Colon (tissue), 2 donors: ENCODE results near the gene FBXO42.
"Not testable (repeated sequence)": the region's sequence is repeated elsewhere in the genome, so short reads cannot be mapped to it uniquely, and the experiment has no call there.

ENCODE experiments used
- FAIRE-seq: peaks from 2 replicates; lab custom pipeline; 2012; peaks lifted over from hg19 to GRCh38; lab: Jason Lieb, UNC
- donor health status: control.
- donor health status: control.

Gene FBXO42

DNA sequence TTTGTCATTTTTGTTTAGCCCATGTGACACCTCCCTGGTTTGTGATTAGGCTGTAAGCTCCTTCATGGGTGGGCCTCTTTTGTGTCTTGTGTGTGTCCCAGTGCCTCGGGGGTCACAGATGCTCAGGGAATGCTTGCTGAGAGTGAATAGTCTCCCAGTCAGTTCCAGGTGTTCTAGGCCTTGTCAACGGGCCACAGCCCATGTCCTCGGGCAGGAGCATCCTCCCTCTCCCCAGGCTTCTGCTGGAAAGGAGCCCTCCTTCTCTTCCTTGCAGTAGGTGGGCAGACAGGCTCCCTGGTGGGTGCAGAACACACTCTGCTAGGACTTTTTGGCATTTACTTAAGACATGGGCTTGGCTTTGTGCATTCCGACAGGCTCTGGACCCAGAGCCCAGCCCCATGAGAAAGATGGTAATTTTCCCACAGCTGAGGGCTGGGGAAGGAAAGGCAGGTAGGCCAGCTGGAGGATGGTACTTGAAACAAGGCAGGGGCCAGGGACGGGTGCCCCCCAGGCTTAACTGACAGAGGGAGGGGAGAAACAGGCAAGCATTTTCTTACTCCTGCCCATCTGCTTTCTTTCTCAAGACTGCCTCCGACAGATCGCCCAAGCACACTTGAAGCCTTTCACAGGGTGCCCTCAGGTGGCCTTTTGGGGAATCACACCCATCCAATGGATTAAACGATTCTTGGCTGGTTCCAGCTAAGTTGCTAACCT is 108.2 kb downstream of the FBXO42 start:
- no peak for FAIRE-seq

DNA sequence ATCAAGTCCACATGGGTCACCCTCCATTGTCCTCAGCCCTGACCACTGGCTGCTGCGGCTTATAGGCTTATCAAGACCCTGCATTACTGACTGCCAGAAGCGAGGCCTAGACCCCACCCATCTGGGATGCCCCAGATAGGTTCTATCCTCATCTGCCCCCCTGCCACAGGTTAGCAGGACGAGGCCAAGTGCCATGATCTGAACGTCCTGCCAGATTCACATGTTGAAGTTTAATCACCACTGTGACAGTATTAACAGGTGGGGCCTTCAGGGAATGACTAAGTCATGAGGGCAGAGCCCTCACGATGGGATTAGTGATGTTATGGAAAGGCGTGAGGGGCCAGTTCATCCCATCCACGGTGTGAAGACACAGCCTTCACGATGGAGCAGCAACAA is 109.1 kb downstream of the FBXO42 start:
- no peak for FAIRE-seq

DNA sequence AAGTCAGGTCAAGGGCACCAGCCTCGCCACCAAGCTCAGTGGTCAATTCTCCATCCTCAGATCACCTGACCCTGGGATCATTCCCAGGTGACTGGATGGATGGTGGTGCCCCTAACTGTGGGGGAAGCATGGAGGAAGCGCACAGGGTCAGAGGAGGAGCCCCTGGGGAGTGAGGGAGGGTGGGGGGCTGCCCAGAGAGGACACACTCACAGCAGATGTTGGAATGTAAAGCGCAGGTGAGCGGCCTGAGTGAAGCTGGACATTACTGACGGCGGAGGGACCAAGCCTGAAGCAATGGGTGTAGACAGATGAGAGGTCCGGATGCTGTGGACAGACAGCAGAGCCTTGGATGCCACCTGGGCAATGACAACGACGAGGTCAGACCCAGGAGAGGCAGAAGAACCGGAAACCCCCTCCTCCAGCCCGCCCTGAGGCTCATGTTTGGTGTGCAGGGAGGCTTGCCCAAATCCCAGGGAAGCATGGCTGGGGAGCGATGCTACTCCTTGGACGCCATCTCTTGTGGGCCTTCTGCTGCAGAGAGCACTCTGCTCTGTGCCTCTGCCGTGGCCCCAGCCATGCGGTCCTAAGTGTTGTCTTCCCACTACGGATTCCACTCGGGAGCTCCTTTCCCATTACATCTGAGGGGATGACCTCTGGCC is 109.6 kb downstream of the FBXO42 start:
- no peak for FAIRE-seq

DNA sequence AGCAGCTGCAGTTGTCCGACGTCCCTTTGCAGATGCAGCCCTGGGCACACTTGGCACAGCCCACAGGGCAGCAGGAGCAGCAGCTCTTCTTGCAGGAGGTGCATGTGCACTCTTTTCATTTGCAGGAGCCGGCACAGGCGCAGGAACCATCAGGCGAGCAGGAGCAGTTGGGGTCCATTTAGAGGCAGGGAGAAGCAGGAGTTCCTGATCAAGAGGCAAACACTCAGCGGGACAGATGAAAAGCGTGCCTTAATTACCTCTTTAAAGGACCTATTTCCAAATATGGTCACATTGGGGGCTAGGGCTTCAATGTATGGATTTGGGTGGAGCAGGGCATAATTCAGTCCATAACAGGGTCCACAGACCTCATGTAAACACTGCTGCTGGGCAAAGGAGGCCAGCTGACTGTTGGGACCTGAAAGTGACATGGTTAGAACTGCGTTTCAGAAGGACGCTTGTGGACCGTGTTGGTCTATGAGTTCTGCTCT is 111.0 kb downstream of the FBXO42 start:
- FAIRE-seq: no peak

DNA sequence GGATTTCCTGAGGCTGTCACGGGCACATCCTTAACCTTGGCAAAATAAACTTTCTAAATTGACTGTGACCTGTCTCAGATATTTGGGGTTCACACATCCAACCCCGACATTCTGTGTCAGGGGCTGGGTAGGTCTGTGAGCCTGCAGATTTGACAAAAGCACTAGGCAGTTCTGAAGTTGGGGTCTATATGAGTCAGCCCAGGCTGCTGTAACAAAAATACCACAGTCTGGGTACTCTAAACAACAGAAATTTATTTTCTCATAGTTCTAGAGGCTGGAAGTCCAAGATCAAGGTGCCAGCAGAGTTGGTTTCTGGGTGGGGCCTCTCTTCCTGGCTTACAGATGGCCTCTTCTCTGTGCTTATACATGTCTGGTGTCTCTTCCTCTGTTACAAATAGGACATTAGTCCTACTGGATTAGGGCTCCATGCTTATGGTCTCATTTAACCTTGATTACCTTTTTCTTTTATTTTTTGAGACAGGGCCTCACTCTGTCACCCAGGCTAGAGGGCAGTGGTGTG is 112.2 kb downstream of the FBXO42 start:
- FAIRE-seq: no peak

DNA sequence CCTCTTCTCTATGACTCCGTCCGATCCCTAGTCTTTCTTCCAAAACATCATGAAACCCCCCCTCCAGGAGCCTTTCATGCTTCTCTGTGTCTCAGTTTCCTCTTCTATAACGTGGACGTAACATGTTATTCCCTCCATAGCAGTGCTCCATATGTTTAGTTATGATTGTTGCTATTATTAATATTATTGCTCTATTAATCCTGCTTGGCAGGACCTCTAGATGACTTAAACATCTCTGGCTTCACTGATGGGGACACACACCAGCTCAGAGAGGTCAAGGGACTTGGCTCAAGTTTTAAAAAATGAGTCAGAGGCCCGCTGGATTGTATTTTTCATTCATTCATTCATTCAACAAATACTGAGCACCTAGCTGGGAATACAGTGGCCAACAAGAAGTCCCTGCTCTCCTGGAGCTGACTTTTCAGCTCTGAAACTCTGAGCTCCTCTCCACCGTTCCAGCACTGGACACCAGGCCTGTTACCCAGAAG is 114.9 kb downstream of the FBXO42 start:
- FAIRE-seq: no peak

DNA sequence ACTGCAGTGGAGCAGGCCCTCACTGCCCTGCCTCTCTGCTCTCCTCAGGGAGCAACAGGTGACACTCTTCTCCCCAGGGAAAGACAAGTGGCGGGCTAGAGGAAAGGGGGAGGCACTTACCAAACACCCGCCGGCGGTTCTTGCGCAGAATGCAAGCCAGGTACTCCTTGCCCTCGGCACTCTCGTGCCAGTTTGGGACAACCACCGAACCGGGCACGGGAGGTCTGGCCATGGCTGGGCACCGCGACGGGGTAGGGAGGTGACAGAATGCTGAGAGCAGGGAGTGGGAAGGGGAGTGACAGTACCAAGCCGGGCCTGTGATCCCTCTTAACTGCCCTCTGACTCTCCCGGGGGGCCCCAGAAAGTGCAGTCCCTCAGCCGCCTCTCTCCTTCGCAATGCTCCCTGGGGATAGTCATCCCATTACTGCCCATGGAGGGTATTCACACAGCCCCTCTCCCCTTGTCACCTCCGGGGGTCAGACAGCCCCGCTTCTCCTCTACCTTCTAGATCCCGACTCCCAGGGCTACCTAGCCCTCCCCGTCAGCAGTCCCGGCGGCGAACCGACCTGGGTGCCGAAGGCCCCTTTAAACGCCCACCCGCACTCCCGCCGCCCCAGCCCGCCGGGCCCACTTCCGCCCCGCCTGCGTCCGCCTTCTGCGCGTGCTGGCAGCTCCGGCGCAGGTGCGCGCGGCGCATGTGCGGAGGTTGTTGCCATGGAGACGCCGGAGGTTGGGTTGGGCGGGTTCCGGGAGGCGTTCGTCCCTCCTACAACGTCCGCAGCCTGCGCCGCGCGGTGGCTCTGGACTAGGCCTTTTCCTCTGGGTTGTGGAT is 115.6 kb downstream of the FBXO42 start, which contains the start of gene CPLANE2:
Gene CPLANE2 (minus strand): TSS at position 673 of the 832 bp plus-strand sequence. CDS start 441 bp downstream, at position 232.
- no peak for FAIRE-seq

DNA sequence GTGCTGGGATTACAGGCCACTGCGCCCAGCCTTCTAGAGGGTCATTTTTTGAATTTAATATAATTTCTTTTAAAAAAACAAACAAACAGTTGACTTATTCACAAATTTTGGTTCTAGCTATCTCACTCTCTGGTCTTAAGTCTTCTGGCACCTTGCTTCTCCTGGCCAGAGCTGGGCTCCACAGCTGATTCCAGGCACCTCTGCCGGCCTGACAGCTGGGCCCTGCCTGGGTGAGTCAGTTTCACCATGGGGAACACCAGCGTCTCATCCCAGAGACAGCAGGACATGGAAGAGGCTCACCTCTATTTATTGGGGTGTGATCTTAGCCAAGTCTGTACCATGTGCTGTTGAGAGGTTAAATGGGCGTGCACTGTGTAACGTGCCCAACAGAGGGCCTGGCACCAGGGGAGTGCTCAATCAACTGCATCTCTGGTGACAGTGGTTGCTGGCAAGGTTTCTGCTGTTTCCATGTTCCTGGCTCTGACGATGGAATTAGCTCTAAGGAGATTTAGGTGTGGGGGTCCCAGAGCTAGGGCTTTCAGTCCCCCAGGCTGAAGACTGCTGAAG is 116.3 kb downstream of the FBXO42 start:
- FAIRE-seq: no peak

DNA sequence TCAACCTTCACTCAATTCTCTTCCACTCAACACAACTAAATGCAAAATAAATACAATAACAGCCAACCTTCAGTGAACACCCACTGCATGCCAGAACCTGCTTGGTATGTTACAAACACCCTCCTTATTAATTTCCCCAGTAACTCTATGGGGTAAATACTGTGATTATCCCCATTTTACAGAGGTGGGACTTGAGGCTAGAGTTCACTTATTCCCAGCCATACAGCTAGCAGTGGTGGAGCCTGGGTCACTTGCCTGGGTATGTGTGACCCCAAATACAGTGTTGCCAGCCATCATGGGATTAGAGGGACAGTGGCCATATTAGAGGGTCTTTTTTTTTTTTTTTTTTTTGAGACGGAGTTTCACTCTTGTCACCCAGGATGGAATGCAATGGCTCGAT is 116.9 kb downstream of the FBXO42 start:
- no peak for FAIRE-seq

DNA sequence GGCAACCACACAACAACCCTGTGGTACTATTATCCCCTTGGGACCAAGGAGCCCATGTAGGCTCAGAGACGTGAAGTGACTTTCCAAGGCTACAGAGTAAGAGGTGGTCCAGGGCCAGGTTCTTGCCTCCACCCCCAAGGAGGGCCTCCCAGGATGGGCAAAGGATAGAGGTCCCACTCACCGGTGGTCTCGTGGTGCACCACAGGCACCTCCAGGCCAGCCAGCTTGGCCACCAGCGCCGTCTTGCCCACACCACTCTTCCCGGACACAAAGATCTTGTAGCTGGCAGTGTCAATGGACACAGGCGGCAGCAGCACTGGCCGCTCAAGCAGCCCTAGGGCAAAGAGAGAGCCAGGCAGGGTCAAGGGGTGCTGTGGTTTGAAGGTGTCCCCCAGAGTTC is 118.8 kb downstream of the FBXO42 start:
- no peak for FAIRE-seq

DNA sequence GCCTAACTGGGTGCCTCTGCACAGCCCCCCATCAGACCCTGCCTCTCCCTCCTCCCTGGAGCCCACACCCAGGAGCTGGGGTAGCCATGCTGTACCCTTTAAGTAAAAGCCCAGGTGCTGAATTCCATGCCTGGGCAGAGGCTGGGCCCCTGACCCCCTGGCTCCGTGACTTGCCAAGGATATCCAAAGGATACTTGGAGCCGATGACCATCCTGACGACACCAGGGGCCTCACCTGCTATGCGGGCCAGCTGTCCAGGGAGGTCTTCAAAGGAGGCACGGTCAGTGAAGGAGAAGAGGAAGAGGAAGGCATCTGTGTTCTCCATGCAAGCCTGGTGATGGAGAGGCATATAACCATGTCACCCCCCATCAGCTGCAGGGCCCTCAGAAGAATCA is 120.0 kb downstream of the FBXO42 start:
- FAIRE-seq: no peak

DNA sequence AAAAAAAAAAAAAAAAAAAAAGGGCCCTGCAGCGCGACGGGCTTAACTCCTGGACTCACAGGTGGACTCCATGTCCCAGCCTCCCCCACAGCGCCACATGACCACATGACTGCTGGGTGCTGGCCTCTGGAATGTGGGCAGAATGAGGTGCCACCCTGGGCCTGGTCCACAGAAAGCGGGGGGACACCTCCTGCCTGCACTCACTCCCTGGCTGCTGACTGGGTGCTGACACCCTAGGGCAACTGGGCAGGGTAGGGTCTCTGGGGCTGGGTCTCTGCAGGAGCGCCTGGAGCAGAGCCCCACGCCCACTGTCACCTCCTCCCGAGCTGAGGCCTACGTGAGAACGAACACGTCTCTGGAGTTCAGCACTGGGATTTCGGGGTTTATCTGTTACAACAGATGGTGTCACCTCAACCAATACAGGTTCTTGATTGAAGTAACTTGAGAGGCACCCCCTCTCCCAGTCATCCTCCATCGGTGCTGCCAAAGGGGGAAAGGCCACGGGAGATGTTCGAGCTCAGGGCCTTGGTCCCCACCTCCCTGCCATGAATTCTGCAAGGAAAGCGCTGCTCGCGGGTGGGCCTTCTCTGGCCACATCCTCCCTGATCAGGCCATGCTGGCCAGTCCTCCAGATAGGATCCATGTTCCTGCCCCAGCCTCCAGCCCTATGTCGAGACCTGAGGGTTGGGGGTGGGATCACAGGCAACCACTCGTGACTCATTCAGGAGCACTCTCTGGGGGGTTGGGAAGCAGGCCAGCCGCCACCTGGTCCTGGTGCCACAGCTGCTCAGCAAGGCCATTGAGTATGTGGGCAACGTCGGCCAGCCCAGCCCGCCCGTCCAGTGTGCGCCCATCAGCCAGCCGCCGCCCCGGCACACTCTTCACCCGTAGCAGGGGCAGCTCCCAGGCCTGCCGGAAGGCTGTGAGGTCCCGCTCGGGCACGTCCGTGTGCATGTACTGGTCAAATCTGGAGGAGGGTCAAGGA is 120.7 kb downstream of the FBXO42 start:
- no peak for FAIRE-seq

DNA sequence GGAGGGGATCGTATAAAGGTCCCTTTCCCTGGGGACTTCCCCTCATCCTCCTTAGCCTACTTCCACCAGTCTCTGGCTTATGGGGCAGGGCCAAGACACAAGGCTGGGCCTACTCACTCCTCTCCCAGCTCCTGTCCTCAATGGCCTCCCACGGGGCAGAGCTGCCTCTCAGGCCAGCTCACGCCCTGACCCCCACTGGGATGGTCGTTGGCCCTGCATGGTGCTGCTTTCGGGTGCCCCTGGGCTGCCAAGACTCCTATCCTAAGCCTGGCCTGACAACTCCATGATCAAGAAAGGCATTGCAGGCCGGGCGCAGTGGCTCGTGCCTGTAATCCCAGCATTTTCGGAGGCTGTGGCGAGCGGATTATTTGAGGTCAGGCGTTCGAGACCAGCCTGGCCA is 121.5 kb downstream of the FBXO42 start:
- FAIRE-seq: no peak

DNA sequence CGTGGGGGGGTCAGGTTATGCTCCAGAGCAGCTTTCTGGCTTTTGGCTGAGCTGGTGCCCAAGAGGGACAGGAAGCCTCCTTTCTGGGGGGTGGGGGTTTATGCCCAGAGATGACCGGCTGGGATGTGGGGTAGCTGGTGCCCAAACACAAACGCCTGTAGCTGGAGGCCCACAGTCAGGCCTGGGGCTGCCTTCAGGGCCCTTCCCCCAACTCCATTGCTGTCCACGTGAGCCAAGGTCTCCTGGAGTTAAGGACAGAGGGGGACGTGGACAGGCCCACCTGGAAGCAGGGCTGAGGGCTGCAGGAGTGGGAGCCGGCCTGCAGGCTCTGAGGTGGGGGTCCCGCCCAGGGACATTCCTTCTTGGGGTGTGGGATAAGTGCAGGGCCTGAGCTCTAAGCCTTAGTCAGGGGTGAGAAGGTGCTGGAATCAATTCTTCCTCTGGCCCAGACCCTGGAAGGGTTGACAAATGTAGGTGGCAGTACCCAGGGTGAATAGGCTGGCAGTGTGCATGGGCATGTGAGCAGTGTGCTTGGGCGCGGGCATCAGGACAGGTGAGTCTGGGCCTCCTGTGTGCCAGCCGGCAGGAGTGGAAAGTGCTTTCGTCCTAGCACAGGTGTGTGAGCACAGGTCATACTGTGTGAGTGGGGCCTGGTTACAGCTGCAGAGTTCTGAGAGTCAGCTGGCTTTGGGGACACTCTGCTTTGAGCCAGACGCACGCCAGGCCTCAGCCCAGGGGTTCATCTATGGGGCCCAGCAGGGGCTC is 122.1 kb downstream of the FBXO42 start:
- FAIRE-seq: no peak

DNA sequence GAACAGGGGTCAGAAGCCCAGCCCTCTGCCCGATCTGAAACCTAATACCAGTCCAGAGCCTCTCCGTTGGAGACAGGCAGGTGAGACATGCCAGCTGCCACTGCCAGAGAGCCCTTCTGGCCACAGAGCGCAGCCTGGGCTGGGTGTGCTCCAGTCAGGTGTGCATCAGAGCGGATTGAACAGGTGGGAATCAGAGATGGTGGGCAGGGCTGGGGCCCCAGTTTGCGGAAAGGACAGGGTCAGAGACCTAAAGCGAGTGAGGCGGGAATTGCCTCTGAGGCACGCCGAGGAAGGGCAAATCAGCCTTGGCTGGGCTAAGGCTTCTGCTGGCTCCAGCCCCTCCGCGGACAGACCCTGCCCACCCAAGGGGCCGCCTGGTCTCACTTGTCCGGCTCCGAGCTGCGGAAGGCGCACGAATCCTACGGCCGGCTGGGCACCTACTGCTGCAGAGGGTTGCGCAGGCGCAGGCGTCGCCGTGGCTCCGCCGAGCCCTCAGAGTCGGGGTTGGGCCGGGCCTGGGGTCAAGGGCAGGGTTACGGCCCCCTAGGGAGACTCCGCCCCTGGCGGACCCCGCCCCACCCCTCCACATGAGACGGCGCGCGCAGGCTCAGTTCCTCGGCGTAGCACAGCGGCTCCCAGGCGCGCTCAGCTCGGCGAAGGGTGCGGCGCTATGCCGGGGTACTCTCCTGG is 125.6 kb downstream of the FBXO42 start:
- FAIRE-seq: no peak

DNA sequence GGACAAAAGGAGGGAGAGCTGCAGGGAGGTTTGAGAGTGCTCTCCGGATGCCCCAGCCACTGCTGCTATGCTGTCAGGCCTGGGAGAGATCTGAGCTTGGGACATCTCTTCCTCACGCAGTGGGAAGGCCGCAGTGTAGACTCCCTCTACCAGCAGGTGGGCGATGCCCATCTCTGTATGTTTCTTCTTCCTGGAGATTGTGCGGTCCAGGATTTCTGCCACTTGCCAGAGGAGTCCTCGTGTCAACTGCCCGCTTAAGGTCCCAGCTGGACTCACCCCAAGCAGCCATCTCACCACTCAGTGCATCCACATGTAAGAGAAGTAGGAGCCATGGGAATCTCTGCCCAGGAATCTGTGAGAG is 126.2 kb downstream of the FBXO42 start:
- no peak for FAIRE-seq

DNA sequence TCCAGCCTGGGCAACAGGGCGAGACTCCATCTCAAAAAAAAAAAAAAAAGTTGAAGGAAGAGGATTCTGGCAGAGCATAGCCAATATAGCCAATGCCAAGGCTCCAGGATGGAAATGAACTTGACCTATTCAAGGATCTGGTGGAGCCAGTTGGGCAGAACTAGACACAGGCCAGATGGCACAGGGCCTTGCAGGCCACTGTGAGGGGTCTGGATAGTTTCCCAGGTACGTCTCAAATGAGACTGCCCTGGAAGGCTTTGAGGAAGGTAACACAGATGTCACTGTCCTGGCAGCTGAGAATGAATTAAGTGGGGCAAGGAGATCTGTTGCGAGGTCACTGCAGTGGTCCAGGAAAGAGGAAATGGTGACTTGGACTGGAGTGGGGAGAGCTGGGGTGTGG is 127.8 kb downstream of the FBXO42 start:
- FAIRE-seq: no peak

DNA sequence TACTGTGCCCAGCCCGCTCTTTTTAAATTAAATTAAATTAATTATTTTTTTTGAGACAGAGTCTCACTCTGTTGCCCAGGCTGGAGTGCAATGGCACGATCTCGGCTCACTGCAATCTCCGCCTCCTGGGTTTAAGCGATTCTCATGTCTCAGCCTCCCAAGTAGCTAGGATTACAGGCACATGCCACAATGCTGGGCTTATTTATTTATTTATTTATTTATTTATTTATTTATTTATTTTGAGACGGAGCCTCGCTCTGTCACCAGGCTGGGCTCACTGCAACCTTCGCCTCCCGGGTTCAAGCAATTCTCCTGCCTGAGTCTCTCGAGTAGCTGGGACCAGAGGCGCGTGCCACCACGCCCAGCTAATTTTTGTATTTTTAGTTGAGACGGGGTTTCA is 129.6 kb downstream of the FBXO42 start:
- not testable (repeated sequence) for FAIRE-seq

DNA sequence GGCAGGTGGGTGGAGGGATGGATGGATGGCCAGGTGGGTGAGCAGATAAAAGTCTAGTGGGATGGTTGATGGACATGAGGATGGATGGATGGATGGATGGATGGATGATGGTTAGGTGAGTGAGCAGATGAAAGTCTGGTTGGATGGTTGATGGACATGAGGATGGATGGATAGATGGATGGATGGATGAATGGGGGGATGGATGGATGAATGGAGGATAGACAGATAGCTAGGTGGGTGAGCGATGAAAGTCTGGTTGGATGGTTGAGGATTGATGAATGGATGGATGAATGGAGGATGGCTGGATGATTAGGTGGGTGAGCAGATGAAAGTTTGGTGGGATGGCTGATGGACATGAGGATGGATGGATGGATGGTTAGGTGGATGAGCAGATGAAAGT is 130.8 kb downstream of the FBXO42 start:
- FAIRE-seq: no peak
